ENCODE results near the gene STX16. TPM values are rescaled to one million over a fixed set of nuclear protein-coding genes. Genes with fewer than 3 reads are reported as not detected.

Gene STX16
- total RNA-seq, 4 donors from 2014 or later = 29.6 to 49.2 (median 32.8) TPM

DNA sequence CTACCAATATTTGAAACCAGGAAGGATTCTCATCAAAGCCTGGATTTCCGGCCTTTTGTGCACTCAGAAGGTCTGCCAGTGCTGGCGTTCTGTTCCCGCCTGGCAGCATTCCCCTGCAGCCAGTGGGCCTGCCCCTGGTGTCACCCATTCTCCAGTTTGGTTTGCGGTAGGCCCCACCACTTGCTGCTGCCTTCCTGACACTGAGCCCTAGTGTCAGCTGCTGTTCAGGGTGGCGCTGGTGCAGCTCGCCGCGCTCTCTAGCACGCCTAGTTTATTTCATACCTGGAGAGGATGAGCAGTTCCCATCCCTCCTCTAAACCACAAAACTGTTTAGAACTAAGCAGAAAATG, 51.1 kb downstream of the STX16 start:
- Histone ChIP-seq H3K4me1 (no peaks in the 10 kb centered on the region), H3K36me3 (peaks cover 23 to 100% (median 27%) of the 10 kb centered on the region in 3 donors), H3K4me3 (no peak overlapping the region), H3K27ac (no peak overlapping the region), H3K27me3 (no peaks in the 10 kb centered on the region), H3K9me3 (no peaks in the 10 kb centered on the region)
- DNase-seq = no peak
- WGBS, 2 donors = 93% methylated on average over 3 to 9 of the region's 9 CpGs
- TF ChIP-seq POLR2A (IDR thresholded peaks at IDR 0.05) = no peak
- TF ChIP-seq, protein P1, sequence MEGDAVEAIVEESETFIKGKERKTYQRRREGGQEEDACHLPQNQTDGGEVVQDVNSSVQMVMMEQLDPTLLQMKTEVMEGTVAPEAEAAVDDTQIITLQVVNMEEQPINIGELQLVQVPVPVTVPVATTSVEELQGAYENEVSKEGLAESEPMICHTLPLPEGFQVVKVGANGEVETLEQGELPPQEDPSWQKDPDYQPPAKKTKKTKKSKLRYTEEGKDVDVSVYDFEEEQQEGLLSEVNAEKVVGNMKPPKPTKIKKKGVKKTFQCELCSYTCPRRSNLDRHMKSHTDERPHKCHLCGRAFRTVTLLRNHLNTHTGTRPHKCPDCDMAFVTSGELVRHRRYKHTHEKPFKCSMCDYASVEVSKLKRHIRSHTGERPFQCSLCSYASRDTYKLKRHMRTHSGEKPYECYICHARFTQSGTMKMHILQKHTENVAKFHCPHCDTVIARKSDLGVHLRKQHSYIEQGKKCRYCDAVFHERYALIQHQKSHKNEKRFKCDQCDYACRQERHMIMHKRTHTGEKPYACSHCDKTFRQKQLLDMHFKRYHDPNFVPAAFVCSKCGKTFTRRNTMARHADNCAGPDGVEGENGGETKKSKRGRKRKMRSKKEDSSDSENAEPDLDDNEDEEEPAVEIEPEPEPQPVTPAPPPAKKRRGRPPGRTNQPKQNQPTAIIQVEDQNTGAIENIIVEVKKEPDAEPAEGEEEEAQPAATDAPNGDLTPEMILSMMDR (IDR thresholded peaks at IDR 0.05) = no peak
- intact Hi-C loops (cut with DNase I) = no loop called here

GRCh38 chr20:58702859-58703648, 52.0 kb downstream of the STX16 start:
- WGBS, 2 donors = 92 to 95% methylated on average over 27 to 28 of the region's 28 CpGs
- Histone ChIP-seq H3K36me3 (peaks cover 23 to 98% (median 27%) of the 10 kb centered on the region in 3 donors), H3K9me3 (no peaks in the 10 kb centered on the region), H3K4me1 (no peaks in the 10 kb centered on the region), H3K4me3 (no peak overlapping the region), H3K27me3 (no peaks in the 10 kb centered on the region), H3K27ac (no peak overlapping the region)
- DNase-seq = no peak
- no peak for TF ChIP-seq POLR2A (IDR thresholded peaks at IDR 0.05)
- TF ChIP-seq, protein P1 (IDR thresholded peaks at IDR 0.05) = peak in 1 of 6 experiments; percentile 15
- intact Hi-C loops (cut with DNase I) = no loop called here

DNA sequence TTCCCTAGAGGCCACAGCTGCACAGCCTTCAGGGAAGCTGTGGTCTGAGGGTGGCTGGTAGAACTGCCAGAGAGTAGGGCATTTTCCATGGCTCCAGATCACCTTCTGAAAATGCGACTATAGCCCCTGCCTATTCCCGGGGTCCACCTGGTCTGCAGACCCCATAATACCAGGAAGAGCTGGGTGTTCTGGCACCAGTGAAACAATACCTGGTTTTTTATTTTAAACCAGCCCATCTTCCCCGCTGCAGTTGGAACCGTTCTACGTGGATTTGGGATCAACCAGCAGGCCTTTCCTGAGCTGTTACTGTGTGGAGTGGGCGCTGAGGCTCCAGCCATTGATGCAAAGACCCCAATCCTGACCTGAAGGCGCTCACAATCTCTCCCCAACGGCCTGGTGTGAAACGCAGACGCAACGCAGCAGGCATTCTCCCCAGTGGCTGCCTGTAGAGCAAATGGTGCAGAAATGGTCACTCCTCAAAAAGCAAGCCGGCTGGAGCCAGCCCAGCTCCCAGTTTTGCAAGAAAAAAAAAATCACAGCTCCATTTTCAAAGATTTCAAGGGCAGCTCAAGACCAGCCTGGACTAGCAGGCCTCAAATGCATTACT, 52.8 kb downstream of the STX16 start:
- DNase-seq = no peak
- WGBS, 2 donors = 85 to 100% methylated on average over 2 to 3 of the region's 12 CpGs
- Histone ChIP-seq H3K4me3 (no peak overlapping the region), H3K27ac (no peak overlapping the region), H3K27me3 (no peaks in the 10 kb centered on the region), H3K4me1 (no peaks in the 10 kb centered on the region), H3K36me3 (peaks cover 16 to 98% (median 27%) of the 10 kb centered on the region in 3 donors), H3K9me3 (no peaks in the 10 kb centered on the region)
- no peak for TF ChIP-seq POLR2A (IDR thresholded peaks at IDR 0.05)
- TF ChIP-seq, protein P1 (IDR thresholded peaks at IDR 0.05) = no peak
- intact Hi-C loops (cut with DNase I) = no loop called here

GRCh38 chr20:58705208-58705926, 54.3 kb downstream of the STX16 start:
- H3K36me3 ChIP-seq = peaks cover 7 to 92% (median 19%) of the 10 kb centered on the region in 3 donors
- no peaks in the 10 kb centered on the region for H3K4me1 ChIP-seq
- WGBS, 2 donors = 79 to 85% methylated on average over 13 to 14 of the region's 14 CpGs
- DNase-seq = no peak
- no peaks in the 10 kb centered on the region for H3K27me3 ChIP-seq
- no peak overlapping the region for H3K4me3 ChIP-seq
- no peak overlapping the region for H3K27ac ChIP-seq
- TF ChIP-seq, protein P1 (IDR thresholded peaks at IDR 0.05) = no peak
- TF ChIP-seq POLR2A (IDR thresholded peaks at IDR 0.05) = no peak
- H3K9me3 ChIP-seq = no peaks in the 10 kb centered on the region
- intact Hi-C loops (cut with DNase I) = no loop called here

All from esophagus squamous epithelium (tissue), 5 donors.